ENCODE data around the gene TMEM42. TPM values are rescaled to one million over a fixed set of nuclear protein-coding genes. Genes with fewer than 3 reads are reported as not detected.
"Not testable (repeated sequence)": the region's sequence is repeated elsewhere in the genome, so short reads cannot be mapped to it uniquely, and the experiment has no call there.

TMEM42 gene
- total RNA-seq, 2 donors from 2014 or later = 12.1 to 16.9 TPM

- Histone ChIP-seq H3K27me3 (ENCODE audit: control insufficient read depth, insufficient read depth, low read length, poor library complexity, severe bottlenecking) (no peaks in the 10 kb centered on the region), H3K4me1 (ENCODE audit: control insufficient read depth, insufficient read depth, low read length) (no peaks in the 10 kb centered on the region), H3K36me3 (ENCODE audit: control insufficient read depth, insufficient read depth, low read length) (peaks cover 49% of the 10 kb centered on the region), H3K9ac (ENCODE audit: extremely low read depth, low read length, poor library complexity, severe bottlenecking) (no peak overlapping the region), H3K27ac (ENCODE audit: low read depth, low read length) (no peak overlapping the region), H3K9me3 (ENCODE audit: control insufficient read depth, low read length) (peaks cover 6% of the 10 kb centered on the region), H3K4me3 (ENCODE audit: low read length) (no peak overlapping the region)
- whole genome bisulfite sequencing, 2 experiments (ENCODE audit: insufficient coverage in 1 of 2, insufficient read length in 1 of 2) = 91 to 95% methylated on average over 1 of the region's 1 CpG
- Mint-ChIP-seq H3K27me3 (ENCODE audit: insufficient read depth) (no peaks in the 10 kb centered on the region), H3K4me3 (no peak overlapping the region), H3K27ac (no peak overlapping the region), H3K36me3 (ENCODE audit: low read depth) (peaks cover 42% of the 10 kb centered on the region), H3K9me3 (peaks cover 1% of the 10 kb centered on the region), H3K4me1 (no peaks in the 10 kb centered on the region)
- no peak for DNase-seq
- TF ChIP-seq, protein P1, sequence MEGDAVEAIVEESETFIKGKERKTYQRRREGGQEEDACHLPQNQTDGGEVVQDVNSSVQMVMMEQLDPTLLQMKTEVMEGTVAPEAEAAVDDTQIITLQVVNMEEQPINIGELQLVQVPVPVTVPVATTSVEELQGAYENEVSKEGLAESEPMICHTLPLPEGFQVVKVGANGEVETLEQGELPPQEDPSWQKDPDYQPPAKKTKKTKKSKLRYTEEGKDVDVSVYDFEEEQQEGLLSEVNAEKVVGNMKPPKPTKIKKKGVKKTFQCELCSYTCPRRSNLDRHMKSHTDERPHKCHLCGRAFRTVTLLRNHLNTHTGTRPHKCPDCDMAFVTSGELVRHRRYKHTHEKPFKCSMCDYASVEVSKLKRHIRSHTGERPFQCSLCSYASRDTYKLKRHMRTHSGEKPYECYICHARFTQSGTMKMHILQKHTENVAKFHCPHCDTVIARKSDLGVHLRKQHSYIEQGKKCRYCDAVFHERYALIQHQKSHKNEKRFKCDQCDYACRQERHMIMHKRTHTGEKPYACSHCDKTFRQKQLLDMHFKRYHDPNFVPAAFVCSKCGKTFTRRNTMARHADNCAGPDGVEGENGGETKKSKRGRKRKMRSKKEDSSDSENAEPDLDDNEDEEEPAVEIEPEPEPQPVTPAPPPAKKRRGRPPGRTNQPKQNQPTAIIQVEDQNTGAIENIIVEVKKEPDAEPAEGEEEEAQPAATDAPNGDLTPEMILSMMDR (conservative IDR thresholded peaks at IDR 0.05) = no peak
Observed at GRCh38 chr3:44848634-44849033, 13.1 kb upstream of the TMEM42 start.

GRCh38 chr3:44856663-44857062, 5.0 kb upstream of the TMEM42 start:
- H3K4me1 Mint-ChIP-seq; H3K27ac ChIP-seq (ENCODE audit: low read depth, low read length); H3K27ac Mint-ChIP-seq; H3K9ac ChIP-seq (ENCODE audit: extremely low read depth, low read length, poor library complexity, severe bottlenecking); H3K4me1 ChIP-seq (ENCODE audit: control insufficient read depth, insufficient read depth, low read length); H3K27me3 ChIP-seq (ENCODE audit: control insufficient read depth, insufficient read depth, low read length, poor library complexity, severe bottlenecking); H3K27me3 Mint-ChIP-seq (ENCODE audit: insufficient read depth); H3K4me3 Mint-ChIP-seq; H3K9me3 Mint-ChIP-seq; H3K4me3 ChIP-seq (ENCODE audit: low read length); DNase-seq: not testable (repeated sequence)
- H3K36me3 Mint-ChIP-seq (ENCODE audit: low read depth) = peaks cover 25% of the 10 kb centered on the region
- 96 to 98% methylated on average over 6 of the region's 6 CpGs for WGBS, 2 experiments (ENCODE audit: insufficient coverage in 1 of 2, insufficient read length in 1 of 2)
- Histone ChIP-seq H3K36me3 (ENCODE audit: control insufficient read depth, insufficient read depth, low read length) (peaks cover 21% of the 10 kb centered on the region), H3K9me3 (ENCODE audit: control insufficient read depth, low read length) (peaks cover 13% of the 10 kb centered on the region)

DNA sequence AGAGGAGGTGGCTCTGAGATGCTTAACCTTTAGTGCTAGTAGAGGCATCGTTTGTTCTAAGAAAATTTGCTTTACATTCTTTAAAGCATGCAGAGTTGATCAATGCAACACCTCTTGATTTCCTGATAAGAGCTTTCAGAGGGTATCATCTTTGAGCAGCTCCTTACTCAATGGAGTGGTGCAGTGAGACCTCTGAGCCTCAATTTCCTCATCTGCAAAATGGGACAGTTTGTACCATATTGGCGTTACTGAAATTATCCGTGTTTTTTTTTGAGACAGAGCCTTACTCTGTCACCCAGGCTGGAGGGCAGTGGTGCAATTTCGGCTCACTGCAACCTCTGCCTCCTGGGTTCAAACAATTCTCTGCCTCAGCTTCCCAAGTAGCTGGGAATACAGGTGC, 1.6 kb upstream of the TMEM42 start:
- H3K4me3 Mint-ChIP-seq = no peak overlapping the region
- WGBS, 2 experiments (ENCODE audit: insufficient coverage in 1 of 2, insufficient read length in 1 of 2) = 91 to 100% methylated on average over 4 of the region's 4 CpGs

More for the DNA sequence above, 1.6 kb upstream of the TMEM42 start:
- Mint-ChIP-seq H3K27ac (no peak overlapping the region), H3K27me3 (ENCODE audit: insufficient read depth) (no peaks in the 10 kb centered on the region), H3K36me3 (ENCODE audit: low read depth) (peaks cover 8% of the 10 kb centered on the region), H3K4me1 (no peaks in the 10 kb centered on the region), H3K9me3 (peaks cover 5% of the 10 kb centered on the region)
- no peak for DNase-seq
- Histone ChIP-seq H3K27ac (ENCODE audit: low read depth, low read length) (no peak overlapping the region), H3K4me3 (ENCODE audit: low read length) (no peak overlapping the region), H3K36me3 (ENCODE audit: control insufficient read depth, insufficient read depth, low read length) (peaks cover 5% of the 10 kb centered on the region), H3K27me3 (ENCODE audit: control insufficient read depth, insufficient read depth, low read length, poor library complexity, severe bottlenecking) (no peaks in the 10 kb centered on the region), H3K4me1 (ENCODE audit: control insufficient read depth, insufficient read depth, low read length) (no peaks in the 10 kb centered on the region), H3K9ac (ENCODE audit: extremely low read depth, low read length, poor library complexity, severe bottlenecking) (no peak overlapping the region), H3K9me3 (ENCODE audit: control insufficient read depth, low read length) (peaks cover 5% of the 10 kb centered on the region)
- TF ChIP-seq, protein P1 (conservative IDR thresholded peaks at IDR 0.05) = no peak
